Erythroblast (primary cell): ENCODE measurements around the gene ACAA1.

Experiments
- GATA1 ChIP-seq: IDR thresholded peaks from 2 replicates; pipeline ENCODE4 v1.6.1; 2011; ENCODE audit warnings: low read depth, mild to moderate bottlenecking, control low read depth, low read length, moderate library complexity
- POLR2A ChIP-seq: IDR thresholded peaks from 2 replicates; pipeline ENCODE4 v1.6.1; 2011; ENCODE audit warnings: mild to moderate bottlenecking, low read length

- TF ChIP-seq POLR2A (no peak), GATA1 (no peak)
Observed at GRCh38 chr3:38117163-38117716, 19.7 kb downstream of the ACAA1 start.
